ENCODE data around the gene EGFL6. TPM values are rescaled to one million over a fixed set of nuclear protein-coding genes. Genes with fewer than 3 reads are reported as not detected.

EGFL6 gene
- total and polyA plus RNA-seq, 2 of the 4 experiments (the other 2 are of a cell fraction), result not detected

GRCh38 chrX:13669246-13669737, 99.9 kb downstream of the EGFL6 start:
- Histone ChIP-seq H3K79me1 (ENCODE audit: low read depth in 1 of 2, low read length in 2 of 2) (no peaks in the 10 kb centered on the region), H3K18ac (ENCODE audit: low read depth, low read length) (peak overlapping the region; percentile 7; the same call in 1 of the 2 replicates), H3K4me1 (ENCODE audit: control insufficient read depth, insufficient read depth, low read length) (peaks cover 2% of the 10 kb centered on the region; the same call in 1 of the 2 replicates), H3K23ac (ENCODE audit: low read depth, low read length) (no peak overlapping the region), H3K14ac (replicated peaks; ENCODE audit: low read depth, low read length) (no peak overlapping the region), H2AK5ac (ENCODE audit: low read depth, low read length) (no peak overlapping the region), H2BK120ac (ENCODE audit: low read depth, low read length) (0 out of 2 replicates have a peak overlapping the region, but pooled peaks have one; percentile 14), H3K27me3 (ENCODE audit: control insufficient read depth, insufficient read depth, low read length) (peaks cover 20% of the 10 kb centered on the region), H2BK15ac (ENCODE audit: low read depth, low read length) (no peak overlapping the region), H3K4me2 (ENCODE audit: low read depth, low read length) (peak overlapping the region; percentile 3; the same call in 1 of the 2 replicates), H3K4ac (ENCODE audit: low read depth, low read length) (no peak overlapping the region), H2BK20ac (ENCODE audit: low read depth, low read length) (no peak overlapping the region), H3K27ac (ENCODE audit: insufficient read depth, low read length) (peak overlapping the region; percentile 30; the same call in 1 of the 2 replicates), H3K9ac (ENCODE audit: low read depth, low read length) (no peak overlapping the region), H3K36me3 (ENCODE audit: control insufficient read depth, insufficient read depth, low read length) (no peaks in the 10 kb centered on the region), H3K9me1 (ENCODE audit: insufficient read depth, low read length) (no peaks in the 10 kb centered on the region), H4K8ac (ENCODE audit: low read depth in 2 of 2, low read length in 2 of 2) (no peak overlapping the region), H4K91ac (ENCODE audit: insufficient read depth, low read depth, low read length) (peak overlapping the region; percentile 14; the same call in 1 of the 2 replicates), H4K20me1 (ENCODE audit: insufficient read depth, low read length) (no peaks in the 10 kb centered on the region), H2BK5ac (ENCODE audit: low read depth, low read length, poor library complexity, severe bottlenecking) (peak overlapping the region; percentile 31), H2AK9ac (replicated peaks; ENCODE audit: low read depth, low read length, poor library complexity) (no peak overlapping the region), H3K9me3 (ENCODE audit: control insufficient read depth, insufficient read depth, low read length) (no peaks in the 10 kb centered on the region), H3K4me3 (ENCODE audit: insufficient read depth, low read depth, low read length) (no peak overlapping the region), H2AFZ (replicated peaks; ENCODE audit: low read length, poor library complexity) (no peak overlapping the region), H4K5ac (ENCODE audit: low read depth, low read length) (no peak overlapping the region), H3K56ac (ENCODE audit: extremely low read depth, insufficient read depth, low read length) (no peak overlapping the region)
- intact Hi-C loops (cut with micrococcal nuclease) (no loop called here), dilution Hi-C loops (cut with HindIII; ENCODE audit: low sequenced_read_pairs, unreplicated experiment) (no loop called here), in situ Hi-C loops (cut with MboI; ENCODE audit: low sequenced_read_pairs) (no loop called here)
- CTCF ChIA-PET, result interaction anchor here (0.6 kb wide), 2 partner anchors 27 to 252 kb away, joined by 3 read pairs; no protein-coding TSS in a partner anchor
- POLR2A ChIA-PET (ENCODE audit: unreplicated experiment), result no interaction called here
- TF ChIP-seq RAD21 (IDR thresholded peaks at IDR 0.05; ENCODE audit: low read length), result no peak
- TF ChIP-seq USF2 (IDR thresholded peaks at IDR 0.05; ENCODE audit: low read depth, low read length), result no peak
- no peak for TF ChIP-seq POLR2A (IDR thresholded peaks at IDR 0.05; ENCODE audit: low read depth, low read length)
- TF ChIP-seq MXI1 (IDR thresholded peaks at IDR 0.05; ENCODE audit: borderline replicate concordance, low read depth, low read length), result no peak
- peak; percentile 89 for TF ChIP-seq BHLHE40 (IDR thresholded peaks at IDR 0.05; ENCODE audit: low read depth, low read length)
- no peak for TF ChIP-seq MAZ (IDR thresholded peaks at IDR 0.05; ENCODE audit: borderline replicate concordance, low read depth, low read length)
- TF ChIP-seq MAFK (IDR thresholded peaks at IDR 0.05; ENCODE audit: low read depth, low read length), result no peak
- TF ChIP-seq RCOR1 (IDR thresholded peaks at IDR 0.05; ENCODE audit: insufficient replicate concordance, low read length), result peak; percentile 10
- TF ChIP-seq CEBPB (IDR thresholded peaks at IDR 0.05; ENCODE audit: low read depth, low read length), result no peak
- TF ChIP-seq SMC3 (IDR thresholded peaks at IDR 0.05; ENCODE audit: low read depth, low read length), result no peak
- no peak for TF ChIP-seq ELK1 (IDR thresholded peaks at IDR 0.05; ENCODE audit: borderline replicate concordance, low read depth, low read length)
- no peak for TF ChIP-seq CTCF (conservative IDR thresholded peaks at IDR 0.05; ENCODE audit: low read depth, low read length)
- peak; percentile 62; the same call in 1 of the 2 replicates for TF ChIP-seq FOS (IDR thresholded peaks at IDR 0.05; ENCODE audit: low read depth, low read length)
- TF ChIP-seq CHD1 (IDR thresholded peaks at IDR 0.05; ENCODE audit: low read depth, low read length), result no peak
- 0 out of 2 replicates have a peak, but pooled peaks have one; percentile 12 for TF ChIP-seq NFE2L2 (IDR thresholded peaks at IDR 0.05; ENCODE audit: low read depth, low read length)
- no peak for TF ChIP-seq RFX5 (IDR thresholded peaks at IDR 0.05; ENCODE audit: low read depth, low read length)
- ATAC-seq (ENCODE audit: low read depth) (peak; percentile 76), DNase-seq (peak; percentile 99)
- BruUV-seq (replicated peaks), result no TSS peak
- no CpG with 5 or more reads among the region's 9 CpGs for WGBS, 2 experiments (ENCODE audit: extremely low coverage in 2 of 2, insufficient read length in 1 of 2)

Measured in IMR-90 (cell line).